Cardiac fibroblast (primary cell): ENCODE data around the gene COL4A2.

Experiments used
- DNase-seq, 2 donors: peaks; one replicate each; pipeline versions ENCODE4 v3.0.0 to v3.0.0-alpha.2; 2010; ENCODE audit warnings: low read depth in 2 of 2
- H3K4me3 ChIP-seq, 2 donors: replicated peaks in 1 of 2; 1 replicate in 1 of 2; 2 replicates in 1 of 2; pipeline ENCODE4 v1.5.1; 2011; ENCODE audit warnings: low read depth in 2 of 2, low read length in 2 of 2, mild to moderate bottlenecking in 2 of 2, moderate library complexity in 1 of 2
- TF ChIP-seq, protein P1 (sequence below): IDR thresholded peaks from one replicate; pipeline ENCODE4 v1.5.1; 2011; ENCODE audit warnings: low read depth, mild to moderate bottlenecking, low read length, inconsistent platforms

Gene COL4A2

DNA sequence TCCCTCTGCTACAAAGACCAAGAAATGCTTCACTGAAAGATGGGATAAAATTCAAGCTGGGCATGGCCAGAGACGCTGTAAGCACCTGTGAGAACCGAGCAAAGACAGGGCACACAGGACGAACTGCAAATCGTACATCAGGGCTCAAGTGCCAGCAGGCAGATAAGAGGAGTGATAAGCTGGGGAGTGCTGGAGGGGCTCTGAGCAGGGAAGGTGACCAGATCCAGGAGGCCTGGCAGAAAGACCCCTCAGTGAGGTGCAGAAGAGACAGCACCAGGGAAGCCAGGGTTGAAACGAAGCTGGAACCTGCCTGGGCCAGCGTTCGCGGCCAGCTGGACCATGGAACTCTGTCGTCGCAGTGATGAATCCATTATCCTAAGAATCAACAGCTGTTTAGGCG is 244.2 kb downstream of the COL4A2 start:
- TF ChIP-seq, protein P1, sequence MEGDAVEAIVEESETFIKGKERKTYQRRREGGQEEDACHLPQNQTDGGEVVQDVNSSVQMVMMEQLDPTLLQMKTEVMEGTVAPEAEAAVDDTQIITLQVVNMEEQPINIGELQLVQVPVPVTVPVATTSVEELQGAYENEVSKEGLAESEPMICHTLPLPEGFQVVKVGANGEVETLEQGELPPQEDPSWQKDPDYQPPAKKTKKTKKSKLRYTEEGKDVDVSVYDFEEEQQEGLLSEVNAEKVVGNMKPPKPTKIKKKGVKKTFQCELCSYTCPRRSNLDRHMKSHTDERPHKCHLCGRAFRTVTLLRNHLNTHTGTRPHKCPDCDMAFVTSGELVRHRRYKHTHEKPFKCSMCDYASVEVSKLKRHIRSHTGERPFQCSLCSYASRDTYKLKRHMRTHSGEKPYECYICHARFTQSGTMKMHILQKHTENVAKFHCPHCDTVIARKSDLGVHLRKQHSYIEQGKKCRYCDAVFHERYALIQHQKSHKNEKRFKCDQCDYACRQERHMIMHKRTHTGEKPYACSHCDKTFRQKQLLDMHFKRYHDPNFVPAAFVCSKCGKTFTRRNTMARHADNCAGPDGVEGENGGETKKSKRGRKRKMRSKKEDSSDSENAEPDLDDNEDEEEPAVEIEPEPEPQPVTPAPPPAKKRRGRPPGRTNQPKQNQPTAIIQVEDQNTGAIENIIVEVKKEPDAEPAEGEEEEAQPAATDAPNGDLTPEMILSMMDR: no peak
- H3K4me3 ChIP-seq: no peak overlapping the region
- no peak for DNase-seq

DNA sequence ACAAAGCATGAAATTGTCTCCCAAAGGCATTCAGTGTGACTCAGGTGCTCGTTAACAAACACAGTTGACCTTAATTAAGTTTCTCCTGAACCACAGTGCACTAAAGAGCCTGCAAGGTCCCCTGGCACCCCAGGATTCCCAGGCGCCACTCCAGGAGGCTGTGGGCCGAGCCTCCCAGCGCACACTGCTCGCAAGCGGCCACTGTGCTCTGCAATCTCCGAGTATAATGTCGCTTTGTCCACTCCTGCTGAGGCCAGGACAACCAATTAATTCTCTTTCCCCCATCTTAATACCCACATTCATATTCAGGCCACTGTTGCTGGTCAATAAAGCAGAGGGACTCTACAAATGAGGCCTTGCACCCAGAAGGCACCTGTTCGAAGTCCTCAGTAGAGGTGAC is 245.7 kb downstream of the COL4A2 start:
- TF ChIP-seq, protein P1: no peak
- DNase-seq: no peak
- H3K4me3 ChIP-seq: no peak overlapping the region

DNA sequence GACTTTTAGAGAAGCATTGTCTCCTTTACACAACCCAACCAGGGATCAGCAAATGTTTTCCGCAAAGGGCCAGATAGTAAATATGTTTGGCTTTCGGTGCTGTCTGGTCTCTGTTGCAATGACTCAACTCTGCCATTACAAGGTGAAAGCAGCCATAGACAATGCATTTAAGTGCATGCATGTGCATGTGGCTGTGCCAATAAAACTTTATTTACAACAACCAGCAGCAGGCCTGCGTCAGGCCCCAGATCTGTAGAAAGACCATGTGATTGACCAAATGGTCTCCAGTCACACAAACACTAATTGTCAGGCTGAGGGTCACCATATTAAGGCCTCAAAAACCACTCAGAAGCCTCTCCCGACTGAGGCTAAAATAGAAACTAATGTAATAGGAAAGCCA is 246.3 kb downstream of the COL4A2 start:
- H3K4me3 ChIP-seq: no peak overlapping the region
- TF ChIP-seq, protein P1: no peak
- no peak for DNase-seq

DNA sequence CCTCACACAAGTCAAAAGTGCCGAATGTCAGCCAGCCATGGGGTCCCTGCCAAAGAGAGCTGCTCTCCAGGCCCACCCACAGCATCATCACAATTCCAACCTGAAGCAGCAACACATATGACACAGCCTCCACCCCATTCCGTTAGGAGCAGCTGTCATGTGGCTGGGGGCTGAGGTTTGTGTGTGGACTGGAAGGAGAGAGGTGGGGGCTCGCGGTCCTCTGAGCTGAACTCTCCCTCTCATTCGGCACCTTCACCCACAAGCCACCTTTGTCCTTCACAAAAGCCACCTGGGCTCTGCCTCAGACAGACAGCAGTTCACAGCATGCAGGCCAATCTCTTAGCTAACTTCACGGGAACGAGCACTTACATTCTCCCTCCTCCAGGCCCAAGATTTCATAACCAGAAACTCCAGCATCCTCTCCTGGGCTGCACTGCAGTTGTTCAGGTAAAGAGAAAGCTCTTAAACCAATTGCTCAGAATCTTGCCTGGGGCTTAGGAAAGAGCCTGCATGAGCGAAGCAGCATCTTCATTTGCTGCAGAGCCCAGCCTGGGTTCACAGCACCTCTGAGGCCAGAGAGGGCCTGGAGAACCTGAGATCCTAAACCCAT is 247.2 kb downstream of the COL4A2 start:
- DNase-seq: no peak
- TF ChIP-seq, protein P1: no peak

DNA sequence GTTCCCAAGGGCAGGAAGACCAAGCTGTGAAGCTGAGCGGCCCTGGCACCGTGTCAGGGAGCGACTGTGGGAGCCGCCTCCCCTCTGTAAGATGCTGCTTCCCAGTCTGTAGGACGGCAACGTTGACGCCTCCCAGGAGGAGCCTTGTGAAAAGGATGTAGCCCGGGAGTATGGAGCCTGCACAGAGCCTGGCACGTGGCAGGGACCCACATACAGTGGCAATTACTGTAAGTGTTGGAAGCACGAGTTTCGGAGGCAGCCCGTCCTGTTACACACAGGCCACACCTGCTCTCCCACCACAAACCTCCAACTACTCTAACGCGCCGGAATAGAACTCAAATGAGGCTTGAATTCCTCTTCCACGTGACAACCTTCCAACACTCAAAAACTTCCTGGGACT is 247.9 kb downstream of the COL4A2 start:
- DNase-seq: no peak
- TF ChIP-seq, protein P1: no peak
- H3K4me3 ChIP-seq: no peak overlapping the region

More for the DNA sequence above, 247.2 kb downstream of the COL4A2 start:
- H3K4me3 ChIP-seq: no peak overlapping the region

DNA sequence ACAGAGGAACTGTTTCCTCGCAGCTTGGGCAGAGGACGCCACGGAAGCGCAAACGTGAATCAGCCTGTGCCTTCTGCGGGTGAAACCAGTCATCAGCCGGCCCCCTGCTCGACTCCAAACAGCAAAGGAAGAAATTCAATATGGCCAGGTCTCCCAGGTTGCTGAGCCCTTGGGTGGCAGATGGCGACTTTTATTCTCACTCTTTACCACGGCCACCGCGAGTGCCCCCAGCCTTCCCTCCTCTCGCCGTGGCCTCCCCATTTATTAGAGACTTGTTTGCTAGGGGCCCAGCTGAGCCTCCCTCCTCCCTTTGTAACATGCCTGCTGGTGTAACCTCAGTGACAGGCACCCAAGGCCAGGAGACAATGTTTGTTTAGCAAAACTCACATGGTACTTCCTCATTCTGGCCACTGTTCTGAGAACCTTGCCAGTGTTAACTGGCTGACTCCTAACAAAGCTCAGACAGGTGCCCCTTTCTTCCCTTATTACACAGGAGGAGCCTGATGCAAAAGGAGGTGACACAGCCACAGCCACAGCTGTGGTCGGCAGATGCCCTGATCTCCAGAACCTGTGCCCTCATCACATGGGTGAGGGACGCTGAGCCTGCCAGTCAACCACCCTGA is 248.6 kb downstream of the COL4A2 start:
- no peak overlapping the region for H3K4me3 ChIP-seq
- TF ChIP-seq, protein P1: no peak
- DNase-seq: no peak
